SH-SY5Y (cell line): ENCODE data around the gene ZDHHC8.

Experiments
- GATA2 ChIP-seq: IDR thresholded peaks from 2 replicates; pipeline ENCODE4 v1.6.1; 2011; ENCODE audit warnings: mild to moderate bottlenecking, low read depth, low read length
- GATA3 ChIP-seq: IDR thresholded peaks from 2 replicates; pipeline ENCODE4 v1.6.1; 2011; ENCODE audit warnings: low read depth, mild to moderate bottlenecking, low read length, moderate library complexity

DNA sequence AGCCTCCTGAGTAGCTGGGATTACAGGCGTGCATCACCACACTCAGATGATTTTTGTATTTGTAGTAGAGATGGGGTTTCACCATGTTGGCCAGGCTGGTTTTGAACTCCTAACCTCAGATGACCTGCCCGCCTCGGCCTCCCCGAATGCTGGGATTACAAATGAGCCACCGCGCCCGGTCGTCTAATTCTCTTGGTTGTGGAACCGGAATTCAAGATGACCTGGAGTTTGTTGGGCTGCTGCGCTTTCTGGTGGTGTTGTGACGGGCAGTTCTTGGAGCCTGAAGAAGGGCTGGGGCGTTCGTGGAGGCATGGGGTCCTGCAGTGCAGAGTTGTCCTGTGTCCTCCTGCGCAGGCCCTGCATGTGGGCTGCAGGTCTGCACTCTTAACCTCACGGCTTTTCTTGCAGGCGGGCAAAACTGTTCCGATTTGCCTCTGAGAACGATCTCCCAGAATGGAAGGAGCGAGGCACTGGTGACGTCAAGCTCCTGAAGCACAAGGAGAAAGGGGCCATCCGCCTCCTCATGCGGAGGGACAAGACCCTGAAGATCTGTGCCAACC is 9.7 kb upstream of the ZDHHC8 start:
- TF ChIP-seq GATA3 (no peak), GATA2 (no peak)
